HK-2 (cell line): ENCODE results near the gene NSA2.

ENCODE experiments used
- DNase-seq: peaks from one replicate; pipeline ENCODE4 v3.0.0-alpha.2; 2018; ENCODE audit not compliant: unreplicated experiment

NSA2 gene

DNA sequence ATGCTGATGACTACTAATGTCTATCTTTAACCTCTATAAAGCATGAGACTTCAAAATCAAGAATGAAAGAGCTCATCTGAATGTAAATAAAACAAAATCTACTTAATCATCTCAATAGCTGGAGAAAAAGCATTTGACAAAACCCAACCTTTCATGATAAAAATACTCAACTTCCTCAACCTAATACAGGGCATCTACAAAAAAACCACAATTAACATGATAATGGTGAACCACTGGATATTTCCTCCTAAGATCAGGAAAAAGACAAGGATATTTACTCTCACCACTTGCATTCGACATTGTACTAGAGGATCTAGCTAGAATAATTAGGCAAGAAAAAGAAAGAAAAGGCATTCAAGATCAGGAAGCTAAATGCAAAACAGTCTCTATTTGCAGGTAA, 49.8 kb downstream of the NSA2 start:
- no peak for DNase-seq

DNA sequence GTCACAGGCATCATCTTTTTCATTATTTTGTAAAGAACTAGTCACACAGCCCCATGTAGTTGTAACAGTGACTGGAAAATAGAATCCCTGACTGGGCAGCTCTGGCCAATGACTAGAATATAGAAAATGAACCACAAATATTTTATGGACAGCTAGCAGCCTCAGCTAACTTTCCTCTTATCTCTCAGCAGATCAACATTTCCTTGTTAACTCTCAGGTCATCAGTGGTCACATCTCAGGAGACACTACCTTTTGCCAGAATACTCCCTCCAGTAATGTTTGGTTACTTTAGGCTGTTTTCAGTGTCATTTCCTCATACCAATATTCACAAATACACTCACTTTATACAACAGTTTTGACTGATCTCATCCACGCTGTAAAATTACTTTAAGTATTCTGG, 55.2 kb downstream of the NSA2 start:
- no peak for DNase-seq

DNA sequence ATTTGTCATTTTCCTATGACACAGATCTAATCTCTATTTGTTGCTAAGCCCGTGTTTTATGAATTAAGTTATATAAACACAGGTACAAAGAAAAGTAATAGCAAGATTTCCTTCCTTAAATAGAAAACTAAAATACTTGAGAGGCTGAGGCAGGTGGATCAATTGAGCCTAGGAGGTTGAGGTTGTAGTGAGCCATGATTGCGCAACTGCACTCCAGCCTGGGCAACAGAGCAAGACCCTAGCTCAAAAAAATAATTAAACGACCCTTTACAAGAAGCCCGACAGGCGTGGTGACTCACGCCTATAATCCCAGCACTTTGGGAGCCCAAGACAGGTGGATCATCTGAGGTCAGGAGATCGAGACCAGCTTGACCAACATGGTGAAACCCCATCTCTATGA, 62.4 kb downstream of the NSA2 start:
- no peak for DNase-seq
